Measurements from ENCODE around the gene CALR3.

CALR3 gene

DNA sequence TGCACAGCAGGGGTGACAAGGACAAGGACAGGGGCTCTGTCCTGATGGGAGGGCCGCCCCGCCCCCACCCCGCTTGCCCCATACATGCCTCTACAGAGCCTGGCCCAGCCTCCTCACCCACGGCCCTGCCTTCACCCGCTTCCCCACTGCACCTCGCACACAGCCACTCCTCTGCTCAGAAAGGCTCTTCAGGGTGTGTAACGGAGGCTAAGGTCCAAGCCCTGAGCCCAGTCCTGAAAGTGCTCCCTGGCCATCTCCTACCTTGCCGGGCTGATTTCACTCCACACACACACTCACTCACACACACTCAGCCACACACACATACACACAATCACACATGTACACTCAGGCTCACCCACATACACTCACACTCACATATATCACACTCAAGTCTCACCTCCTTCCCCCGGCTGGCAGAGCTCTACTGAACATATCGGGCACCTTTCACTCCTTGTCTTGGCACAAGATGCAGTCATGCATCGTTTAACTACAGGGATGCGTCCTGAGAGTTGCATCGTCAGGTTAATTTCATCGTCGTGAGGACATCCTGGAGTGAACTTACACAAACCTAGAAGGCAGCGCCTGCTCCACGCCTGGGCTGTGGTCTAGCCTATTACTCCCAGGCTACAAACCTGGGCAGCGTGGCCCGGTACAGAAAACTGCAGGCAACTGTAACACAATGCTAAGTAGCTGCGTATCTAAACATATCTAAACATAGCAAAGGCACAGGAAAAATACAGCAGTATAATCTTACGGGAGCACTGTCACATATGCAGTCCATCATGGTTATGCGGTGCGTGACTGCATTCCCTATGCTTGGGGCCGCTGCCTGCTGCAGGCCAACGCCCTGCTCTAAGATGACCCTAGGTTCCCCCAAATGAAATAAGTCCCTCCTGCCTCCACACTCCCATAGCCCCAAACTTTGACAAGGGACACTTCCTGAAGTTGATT lies 37.3 kb downstream of the CALR3 start:
- H3K4me3 ChIP-seq (ENCODE audit: control insufficient read depth, low read depth, low read length): no peak overlapping the region
- TF ChIP-seq CTCF (IDR thresholded peaks at IDR 0.05; ENCODE audit: control insufficient read depth, insufficient read depth, low read depth, low read length, missing control alignments): no peak
- no peak for DNase-seq (ENCODE audit: low read depth)

- H3K4me3 ChIP-seq (ENCODE audit: control insufficient read depth, low read depth, low read length): no peak overlapping the region
- no peak for DNase-seq (ENCODE audit: low read depth)
- no peak for TF ChIP-seq CTCF (IDR thresholded peaks at IDR 0.05; ENCODE audit: control insufficient read depth, insufficient read depth, low read depth, low read length, missing control alignments)
Measured at GRCh38 chr19:16457954-16458331, 38.0 kb downstream of the CALR3 start.

DNA sequence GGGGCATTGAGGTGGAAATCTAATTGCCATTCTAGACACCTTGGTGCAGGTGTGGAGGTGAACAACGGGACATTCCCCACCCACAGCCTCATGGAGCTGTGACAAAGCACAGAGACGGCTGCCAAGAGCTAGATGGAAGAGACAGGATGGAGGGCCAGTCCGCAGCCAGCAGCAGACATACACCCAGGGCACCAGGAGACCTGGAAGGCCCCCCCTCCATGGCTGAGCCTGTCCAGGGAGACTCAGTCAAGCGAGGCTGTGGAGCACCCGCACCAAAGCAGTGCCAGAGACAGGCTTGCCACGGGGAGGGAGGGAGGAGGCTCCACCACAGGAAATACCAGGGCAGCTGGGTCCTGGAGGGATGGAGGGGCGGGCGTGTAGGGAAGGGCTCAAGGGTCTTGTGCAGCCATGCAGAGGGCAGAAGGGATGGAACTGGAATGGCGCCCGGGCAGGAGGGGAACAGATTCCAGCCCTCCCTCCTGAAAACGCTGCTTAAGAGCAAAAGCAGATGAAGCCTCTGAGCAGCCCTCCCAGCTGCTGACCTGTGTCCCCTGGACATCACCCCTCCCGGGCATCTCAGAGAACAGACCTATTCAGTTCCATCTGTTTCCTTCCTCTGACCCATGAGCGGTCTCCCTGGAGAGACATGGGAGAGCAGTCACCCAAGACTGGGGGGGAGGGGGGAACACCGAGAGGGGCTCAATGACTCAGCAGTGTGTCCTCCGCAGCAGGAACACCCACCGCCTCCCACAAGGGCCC lies 38.6 kb downstream of the CALR3 start:
- no peak for TF ChIP-seq CTCF (IDR thresholded peaks at IDR 0.05; ENCODE audit: control insufficient read depth, insufficient read depth, low read depth, low read length, missing control alignments)
- H3K4me3 ChIP-seq (ENCODE audit: control insufficient read depth, low read depth, low read length): no peak overlapping the region
- no peak for DNase-seq (ENCODE audit: low read depth)

GRCh38 chr19:16456652-16457194 lies 39.2 kb downstream of the CALR3 start:
- TF ChIP-seq CTCF (IDR thresholded peaks at IDR 0.05; ENCODE audit: control insufficient read depth, insufficient read depth, low read depth, low read length, missing control alignments): no peak
- no peak for DNase-seq (ENCODE audit: low read depth)
- H3K4me3 ChIP-seq (ENCODE audit: control insufficient read depth, low read depth, low read length): no peak overlapping the region

GRCh38 chr19:16455489-16455888 lies 40.5 kb downstream of the CALR3 start:
- H3K4me3 ChIP-seq (ENCODE audit: control insufficient read depth, low read depth, low read length): no peak overlapping the region
- no peak for DNase-seq (ENCODE audit: low read depth)
- TF ChIP-seq CTCF (IDR thresholded peaks at IDR 0.05; ENCODE audit: control insufficient read depth, insufficient read depth, low read depth, low read length, missing control alignments): no peak

- no peak for TF ChIP-seq CTCF (IDR thresholded peaks at IDR 0.05; ENCODE audit: control insufficient read depth, insufficient read depth, low read depth, low read length, missing control alignments)
- no peak overlapping the region for H3K4me3 ChIP-seq (ENCODE audit: control insufficient read depth, low read depth, low read length)
Measured at GRCh38 chr19:16454351-16454918, 41.5 kb downstream of the CALR3 start.

More at GRCh38 chr19:16454351-16454918, 41.5 kb downstream of the CALR3 start:
- no peak for DNase-seq (ENCODE audit: low read depth)
